Measurements from ENCODE around the gene CBX2.

CBX2 gene

DNA sequence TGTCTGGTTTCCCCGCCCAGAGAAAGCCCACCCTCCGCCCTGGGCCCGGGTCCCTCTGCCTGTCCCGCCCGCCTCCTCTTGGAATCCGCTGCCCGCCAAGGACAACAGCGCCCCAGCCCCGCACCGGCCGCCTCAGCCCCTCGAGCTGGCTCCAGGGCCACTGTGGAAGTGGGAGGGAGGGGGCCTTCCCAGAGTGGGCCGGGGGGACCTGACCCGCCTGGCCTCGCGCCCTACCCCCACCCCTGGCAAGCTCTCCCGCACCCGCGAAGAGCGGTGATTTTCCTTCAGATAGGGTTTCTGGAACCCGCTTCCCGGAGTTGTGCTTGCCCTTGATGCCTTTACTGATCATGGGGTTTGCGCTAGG lies 21.2 kb downstream of the CBX2 start:
- FAIRE-seq (no peak), DNase-seq (ENCODE audit: insufficient read length, low spot score) (no peak)
- TF ChIP-seq, protein P1, sequence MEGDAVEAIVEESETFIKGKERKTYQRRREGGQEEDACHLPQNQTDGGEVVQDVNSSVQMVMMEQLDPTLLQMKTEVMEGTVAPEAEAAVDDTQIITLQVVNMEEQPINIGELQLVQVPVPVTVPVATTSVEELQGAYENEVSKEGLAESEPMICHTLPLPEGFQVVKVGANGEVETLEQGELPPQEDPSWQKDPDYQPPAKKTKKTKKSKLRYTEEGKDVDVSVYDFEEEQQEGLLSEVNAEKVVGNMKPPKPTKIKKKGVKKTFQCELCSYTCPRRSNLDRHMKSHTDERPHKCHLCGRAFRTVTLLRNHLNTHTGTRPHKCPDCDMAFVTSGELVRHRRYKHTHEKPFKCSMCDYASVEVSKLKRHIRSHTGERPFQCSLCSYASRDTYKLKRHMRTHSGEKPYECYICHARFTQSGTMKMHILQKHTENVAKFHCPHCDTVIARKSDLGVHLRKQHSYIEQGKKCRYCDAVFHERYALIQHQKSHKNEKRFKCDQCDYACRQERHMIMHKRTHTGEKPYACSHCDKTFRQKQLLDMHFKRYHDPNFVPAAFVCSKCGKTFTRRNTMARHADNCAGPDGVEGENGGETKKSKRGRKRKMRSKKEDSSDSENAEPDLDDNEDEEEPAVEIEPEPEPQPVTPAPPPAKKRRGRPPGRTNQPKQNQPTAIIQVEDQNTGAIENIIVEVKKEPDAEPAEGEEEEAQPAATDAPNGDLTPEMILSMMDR (IDR thresholded peaks at IDR 0.05; ENCODE audit: insufficient read depth, missing control alignments): no peak

- TF ChIP-seq, protein P1 (IDR thresholded peaks at IDR 0.05; ENCODE audit: insufficient read depth, missing control alignments): no peak
- FAIRE-seq (no peak), DNase-seq (ENCODE audit: insufficient read length, low spot score) (no peak)
Measured at GRCh38 chr17:79799538-79800324, 21.8 kb downstream of the CBX2 start.

- FAIRE-seq: no peak
- TF ChIP-seq, protein P1 (IDR thresholded peaks at IDR 0.05; ENCODE audit: insufficient read depth, missing control alignments): no peak
- no peak for DNase-seq (ENCODE audit: insufficient read length, low spot score)
Measured at GRCh38 chr17:79800325-79801155, 22.6 kb downstream of the CBX2 start.

- no peak for DNase-seq (ENCODE audit: insufficient read length, low spot score)
- no peak for FAIRE-seq
- TF ChIP-seq, protein P1 (IDR thresholded peaks at IDR 0.05; ENCODE audit: insufficient read depth, missing control alignments): no peak
Measured at GRCh38 chr17:79801156-79802038, 23.4 kb downstream of the CBX2 start.

DNA sequence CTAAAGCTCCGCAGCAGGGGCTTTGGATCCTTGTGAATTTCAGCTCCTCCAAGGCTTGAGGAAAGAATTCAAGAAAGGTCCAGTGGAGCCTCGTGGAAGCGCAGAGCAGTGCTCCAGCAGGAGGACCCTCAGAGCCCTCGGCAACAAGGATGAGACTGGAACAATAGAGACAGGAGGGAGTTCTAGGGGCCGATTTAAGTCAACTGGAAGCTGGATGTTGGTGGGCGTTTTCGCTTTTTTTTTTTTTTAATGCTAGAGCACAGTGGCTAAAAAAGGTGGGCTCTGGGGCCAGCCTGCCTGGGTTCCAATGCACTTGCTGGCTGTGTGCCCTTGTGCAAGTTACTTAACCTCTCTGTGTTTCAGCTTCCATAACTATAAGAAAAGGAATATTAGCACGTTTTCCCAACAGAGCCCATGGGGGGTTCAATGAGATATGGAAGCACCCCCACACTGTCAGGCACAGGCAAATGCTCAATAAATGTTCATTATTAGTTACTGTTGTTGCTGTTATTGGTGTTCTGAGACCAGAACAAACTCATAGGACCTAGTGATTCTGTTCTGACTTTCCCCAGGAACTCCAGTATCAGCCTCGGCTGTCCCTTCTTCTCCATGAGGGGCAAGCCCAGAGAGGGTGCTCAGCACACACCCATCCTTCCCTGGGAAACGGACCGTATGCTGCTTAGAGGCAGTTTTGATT lies 24.2 kb downstream of the CBX2 start:
- FAIRE-seq (no peak), DNase-seq (ENCODE audit: insufficient read length, low spot score) (no peak)
- TF ChIP-seq, protein P1 (IDR thresholded peaks at IDR 0.05; ENCODE audit: insufficient read depth, missing control alignments): no peak

- TF ChIP-seq, protein P1 (IDR thresholded peaks at IDR 0.05; ENCODE audit: insufficient read depth, missing control alignments): no peak
- no peak for FAIRE-seq
- no peak for DNase-seq (ENCODE audit: insufficient read length, low spot score)
Measured at GRCh38 chr17:79802736-79803420, 24.9 kb downstream of the CBX2 start.
